Activated naive CD8-positive, alpha-beta T cell (primary cell): Measurements from ENCODE around the gene USP6NL.
A peak's percentile ranks its signal among the peaks of the same experiment; 100 is the strongest.

Experiments
- H3K27ac Mint-ChIP-seq: one replicate; pipeline ENCODE4 v1.8.0; 2021; ENCODE audit warnings: mixed read lengths
- H3K27me3 Mint-ChIP-seq: one replicate; pipeline ENCODE4 v1.8.0; 2021; ENCODE audit warnings: mixed read lengths
- H3K36me3 Mint-ChIP-seq: one replicate; pipeline ENCODE4 v1.8.0; 2021; ENCODE audit warnings: mixed read lengths
- H3K4me1 Mint-ChIP-seq: one replicate; pipeline ENCODE4 v1.8.0; 2021; ENCODE audit warnings: low read depth, mixed read lengths
- H3K4me3 Mint-ChIP-seq: one replicate; pipeline ENCODE4 v1.8.0; 2021; ENCODE audit warnings: mild to moderate bottlenecking, mixed read lengths
- H3K9me3 Mint-ChIP-seq: one replicate; pipeline ENCODE4 v1.8.0; 2021; ENCODE audit warnings: low read depth, mixed read lengths

Gene USP6NL

DNA sequence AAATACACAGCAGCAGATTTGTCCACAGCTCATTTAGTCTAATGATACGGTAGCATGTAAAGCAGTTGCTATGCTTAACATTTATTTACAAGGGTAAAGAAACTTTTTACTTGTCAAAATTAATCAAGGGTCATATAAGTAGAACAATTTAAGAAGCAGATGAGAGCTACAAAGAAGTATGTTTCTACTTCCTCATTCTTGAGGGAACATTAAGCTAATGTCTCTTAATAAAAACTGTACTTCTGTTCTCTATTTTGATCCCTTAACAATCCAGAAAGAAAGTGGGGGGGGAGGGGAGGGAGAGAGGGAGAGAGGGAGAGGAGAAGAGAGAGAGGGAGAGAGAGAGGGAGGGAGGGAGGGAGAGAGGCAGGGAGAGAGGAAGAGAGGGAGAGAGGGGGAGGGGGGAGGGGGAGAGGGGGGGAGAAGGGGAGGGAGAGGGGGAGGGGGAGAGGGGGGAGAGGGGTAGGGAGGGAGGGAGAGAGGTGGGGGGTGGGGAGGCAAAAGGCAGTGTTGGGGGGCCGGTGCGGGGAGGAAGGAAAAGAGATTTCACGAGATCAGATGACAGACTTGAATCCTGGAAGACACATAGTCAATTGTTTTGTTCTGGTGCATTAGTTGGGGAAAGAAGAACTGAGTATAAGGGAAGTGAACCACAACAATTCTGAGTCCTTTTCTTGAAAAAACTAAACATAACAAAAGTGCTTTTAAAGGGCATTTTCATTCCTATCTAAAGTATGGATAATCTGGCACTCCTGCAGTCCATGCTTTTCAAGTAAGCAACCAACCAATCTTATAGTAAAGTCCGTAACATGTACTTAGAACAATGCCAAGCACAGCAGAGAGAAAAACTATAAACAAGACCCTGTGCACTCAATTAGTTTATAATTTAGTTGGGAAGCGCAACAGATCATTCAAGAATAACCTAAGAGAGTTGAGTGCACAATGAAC is 128.0 kb downstream of the USP6NL start:
- Mint-ChIP-seq H3K27me3 (no peaks in the 10 kb centered on the region), H3K36me3 (peaks cover 16% of the 10 kb centered on the region), H3K4me1 (peaks cover 17% of the 10 kb centered on the region), H3K4me3 (no peak overlapping the region), H3K27ac (no peak overlapping the region), H3K9me3 (no peaks in the 10 kb centered on the region)

GRCh38 chr10:11482306-11482705 is 129.1 kb downstream of the USP6NL start:
- peaks cover 17% of the 10 kb centered on the region for H3K4me1 Mint-ChIP-seq
- no peaks in the 10 kb centered on the region for H3K27me3 Mint-ChIP-seq
- peaks cover 16% of the 10 kb centered on the region for H3K36me3 Mint-ChIP-seq
- no peak overlapping the region for H3K27ac Mint-ChIP-seq
- H3K9me3 Mint-ChIP-seq, result no peaks in the 10 kb centered on the region
- no peak overlapping the region for H3K4me3 Mint-ChIP-seq

GRCh38 chr10:11480687-11481086 is 130.8 kb downstream of the USP6NL start:
- no peaks in the 10 kb centered on the region for H3K27me3 Mint-ChIP-seq
- no peak overlapping the region for H3K4me3 Mint-ChIP-seq
- peaks cover 16% of the 10 kb centered on the region for H3K36me3 Mint-ChIP-seq
- no peak overlapping the region for H3K27ac Mint-ChIP-seq
- no peaks in the 10 kb centered on the region for H3K9me3 Mint-ChIP-seq
- H3K4me1 Mint-ChIP-seq, result peaks cover 17% of the 10 kb centered on the region

- Mint-ChIP-seq H3K4me3 (no peak overlapping the region), H3K27me3 (no peaks in the 10 kb centered on the region), H3K27ac (peak overlapping the region; percentile 23), H3K4me1 (peaks cover 17% of the 10 kb centered on the region), H3K9me3 (no peaks in the 10 kb centered on the region), H3K36me3 (peaks cover 13% of the 10 kb centered on the region)
Measured at GRCh38 chr10:11479300-11479699, 132.2 kb downstream of the USP6NL start.

- Mint-ChIP-seq H3K27ac (no peak overlapping the region), H3K4me1 (peaks cover 17% of the 10 kb centered on the region)
Measured at GRCh38 chr10:11478807-11479206, 132.6 kb downstream of the USP6NL start.

GRCh38 chr10:11475831-11476434 is 135.5 kb downstream of the USP6NL start:
- Mint-ChIP-seq H3K27me3 (no peaks in the 10 kb centered on the region), H3K36me3 (peaks cover 8% of the 10 kb centered on the region), H3K4me1 (peaks cover 16% of the 10 kb centered on the region), H3K9me3 (no peaks in the 10 kb centered on the region), H3K27ac (no peak overlapping the region), H3K4me3 (no peak overlapping the region)

More at GRCh38 chr10:11478807-11479206, 132.6 kb downstream of the USP6NL start:
- Mint-ChIP-seq H3K9me3 (no peaks in the 10 kb centered on the region), H3K27me3 (no peaks in the 10 kb centered on the region), H3K4me3 (no peak overlapping the region), H3K36me3 (peaks cover 11% of the 10 kb centered on the region)

DNA sequence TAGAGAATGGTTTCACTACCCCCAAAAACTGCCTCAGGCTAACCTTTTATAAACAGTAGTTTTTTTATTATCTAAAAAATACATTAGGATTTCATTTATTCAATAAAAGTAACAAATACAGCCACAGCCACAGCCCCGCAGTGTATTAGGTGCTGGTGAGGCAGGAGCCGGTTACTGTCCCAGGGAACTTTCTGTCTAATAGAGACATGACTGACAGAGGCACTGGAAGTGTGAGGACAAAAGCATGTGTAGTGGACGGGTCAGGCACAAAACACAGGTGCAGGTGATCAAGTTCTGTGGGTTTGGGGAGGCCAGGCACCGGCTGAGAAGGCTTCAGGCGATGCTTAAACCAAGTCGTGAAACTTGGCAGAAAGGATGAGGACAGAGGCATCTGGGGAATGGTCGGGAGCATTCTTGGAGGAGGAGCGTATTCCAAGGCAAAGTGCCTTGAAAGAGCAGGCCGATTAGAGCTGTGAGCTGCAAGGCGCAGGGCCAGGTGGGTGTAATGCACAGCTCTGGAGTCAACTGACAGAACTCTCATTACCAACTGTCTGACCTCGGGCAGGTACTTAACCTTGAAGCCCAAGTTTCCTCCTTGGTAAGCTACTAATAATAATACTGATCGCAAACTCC is 138.2 kb downstream of the USP6NL start:
- no peak overlapping the region for H3K27ac Mint-ChIP-seq
- H3K9me3 Mint-ChIP-seq, result no peaks in the 10 kb centered on the region
- no peaks in the 10 kb centered on the region for H3K27me3 Mint-ChIP-seq
- H3K36me3 Mint-ChIP-seq, result peaks cover 2% of the 10 kb centered on the region
- no peaks in the 10 kb centered on the region for H3K4me1 Mint-ChIP-seq
- H3K4me3 Mint-ChIP-seq, result no peak overlapping the region

- Mint-ChIP-seq H3K4me1 (no peaks in the 10 kb centered on the region), H3K27ac (no peak overlapping the region), H3K36me3 (peaks cover 2% of the 10 kb centered on the region)
Measured at GRCh38 chr10:11472158-11472753, 139.2 kb downstream of the USP6NL start.

GRCh38 chr10:11469575-11470391 is 141.7 kb downstream of the USP6NL start:
- Mint-ChIP-seq H3K27ac (no peak overlapping the region), H3K9me3 (no peaks in the 10 kb centered on the region)

More at GRCh38 chr10:11472158-11472753, 139.2 kb downstream of the USP6NL start:
- no peak overlapping the region for H3K4me3 Mint-ChIP-seq
- no peaks in the 10 kb centered on the region for H3K27me3 Mint-ChIP-seq
- no peaks in the 10 kb centered on the region for H3K9me3 Mint-ChIP-seq

GRCh38 chr10:11468126-11468742 is 143.2 kb downstream of the USP6NL start:
- H3K36me3 Mint-ChIP-seq, result peaks cover 3% of the 10 kb centered on the region
- no peak overlapping the region for H3K27ac Mint-ChIP-seq
- H3K9me3 Mint-ChIP-seq, result no peaks in the 10 kb centered on the region
- no peak overlapping the region for H3K4me3 Mint-ChIP-seq
- no peaks in the 10 kb centered on the region for H3K27me3 Mint-ChIP-seq
- no peaks in the 10 kb centered on the region for H3K4me1 Mint-ChIP-seq

More at GRCh38 chr10:11469575-11470391, 141.7 kb downstream of the USP6NL start:
- H3K4me1 Mint-ChIP-seq, result no peaks in the 10 kb centered on the region
- H3K4me3 Mint-ChIP-seq, result no peak overlapping the region
- H3K27me3 Mint-ChIP-seq, result no peaks in the 10 kb centered on the region
- peaks cover 2% of the 10 kb centered on the region for H3K36me3 Mint-ChIP-seq

- H3K27ac Mint-ChIP-seq, result no peak overlapping the region
- no peaks in the 10 kb centered on the region for H3K9me3 Mint-ChIP-seq
- no peaks in the 10 kb centered on the region for H3K27me3 Mint-ChIP-seq
- H3K4me1 Mint-ChIP-seq, result no peaks in the 10 kb centered on the region
- H3K4me3 Mint-ChIP-seq, result no peak overlapping the region
- peaks cover 6% of the 10 kb centered on the region for H3K36me3 Mint-ChIP-seq
Measured at GRCh38 chr10:11465406-11465805, 146.0 kb downstream of the USP6NL start.

GRCh38 chr10:11463111-11463510 is 148.3 kb downstream of the USP6NL start:
- Mint-ChIP-seq H3K27ac (no peak overlapping the region), H3K27me3 (no peaks in the 10 kb centered on the region), H3K9me3 (no peaks in the 10 kb centered on the region), H3K4me1 (no peaks in the 10 kb centered on the region), H3K4me3 (no peak overlapping the region), H3K36me3 (peaks cover 6% of the 10 kb centered on the region)

DNA sequence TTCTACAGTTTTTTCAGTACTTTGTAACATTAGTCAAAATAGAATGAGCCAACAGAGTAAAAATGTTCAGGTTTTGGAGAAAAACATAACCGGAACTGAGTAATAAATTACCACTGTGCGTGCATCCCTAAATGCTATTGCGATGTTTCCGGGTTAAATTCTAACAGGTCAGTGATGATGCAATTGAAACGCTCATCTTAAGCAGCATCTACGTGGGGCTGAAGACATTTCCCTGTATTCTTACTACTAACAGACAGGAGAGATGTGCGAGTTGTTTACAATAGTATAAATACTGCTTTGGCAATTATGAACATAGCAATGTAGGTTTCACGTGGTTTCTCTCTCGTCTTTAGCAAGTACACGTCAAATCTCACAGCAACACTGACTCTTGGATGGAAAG is 149.4 kb downstream of the USP6NL start:
- Mint-ChIP-seq H3K36me3 (peaks cover 6% of the 10 kb centered on the region), H3K27ac (no peak overlapping the region), H3K27me3 (no peaks in the 10 kb centered on the region), H3K4me1 (no peaks in the 10 kb centered on the region), H3K4me3 (no peak overlapping the region), H3K9me3 (no peaks in the 10 kb centered on the region)

GRCh38 chr10:11457336-11457735 is 154.1 kb downstream of the USP6NL start:
- no peak overlapping the region for H3K4me3 Mint-ChIP-seq
- H3K27ac Mint-ChIP-seq, result no peak overlapping the region

More at GRCh38 chr10:11457336-11457735, 154.1 kb downstream of the USP6NL start:
- Mint-ChIP-seq H3K4me1 (no peaks in the 10 kb centered on the region), H3K36me3 (no peaks in the 10 kb centered on the region), H3K9me3 (no peaks in the 10 kb centered on the region), H3K27me3 (no peaks in the 10 kb centered on the region)
